IMR-90 (cell line): ENCODE results near the gene PDE11A. TPM values are rescaled to one million over a fixed set of nuclear protein-coding genes. Genes with fewer than 3 reads are reported as not detected.

Experiments used
- ATAC-seq: fragments of 200-7000 bp; cut with Tn5 transposase; 2 replicates; pipeline ENCODE4 v1.9.1; 2020; ENCODE audit warnings: low read depth, mild to moderate bottlenecking, moderate library complexity
- BruUV-seq: library from RNA; stranded (reverse); fragments of 400-500 nt; replicated peaks from 2 replicates; lab custom pipeline; 2021; lab: Mats Ljungman, UMichigan
- CTCF ChIA-PET: fragments of 300-600 bp; formaldehyde crosslinking; extraction: SDS; loops from one replicate; lab custom pipeline; 2021; ENCODE audit warnings: antibody characterized with exemption; lab: Yijun Ruan, JAX
- POLR2A ChIA-PET: fragments of 300-600 bp; sonication (Branson Sonifier 250); formaldehyde crosslinking; loops from one replicate; lab custom pipeline; 2022; ENCODE audit warnings: antibody characterized with exemption; ENCODE audit not compliant: unreplicated experiment; lab: Charles Lee
- DNase-seq: peaks from one replicate; pipeline ENCODE4 v3.0.0; 2013
- H2AFZ ChIP-seq: replicated peaks from 2 replicates; pipeline ENCODE3; 2013; ENCODE audit warnings: low read length, mild to moderate bottlenecking; ENCODE audit not compliant: poor library complexity
- H2AK5ac ChIP-seq: 2 replicates; pipeline ENCODE4 v1.6.1; 2013; ENCODE audit warnings: low read depth, low read length, inconsistent platforms
- H2AK9ac ChIP-seq: replicated peaks from 2 replicates; pipeline ENCODE3; 2013; ENCODE audit warnings: mild to moderate bottlenecking, low read depth, low read length, moderate library complexity; ENCODE audit not compliant: poor library complexity
- H2BK120ac ChIP-seq: 2 replicates; pipeline ENCODE4 v1.6.1; 2013; ENCODE audit warnings: low read depth, low read length, inconsistent platforms
- H2BK15ac ChIP-seq: 3 replicates; pipeline ENCODE4 v1.6.1; 2013; ENCODE audit warnings: low read depth, low read length, inconsistent platforms
- H2BK20ac ChIP-seq: 2 replicates; pipeline ENCODE4 v1.6.1; 2013; ENCODE audit warnings: low read depth, mild to moderate bottlenecking, inconsistent platforms, low read length, moderate library complexity
- H2BK5ac ChIP-seq: 2 replicates; pipeline ENCODE4 v1.6.1; 2013; ENCODE audit warnings: mild to moderate bottlenecking, low read depth, low read length, inconsistent platforms; ENCODE audit not compliant: poor library complexity, severe bottlenecking
- H3K14ac ChIP-seq: replicated peaks from 2 replicates; pipeline ENCODE4 v1.6.1; 2013; ENCODE audit warnings: low read depth, low read length, inconsistent platforms
- H3K18ac ChIP-seq: 2 replicates; pipeline ENCODE4 v1.6.1; 2013; ENCODE audit warnings: low read depth, low read length, control low read depth
- H3K23ac ChIP-seq: 2 replicates; pipeline ENCODE4 v1.6.1; 2013; ENCODE audit warnings: low read depth, low read length, inconsistent platforms
- H3K27ac ChIP-seq: 2 replicates; pipeline ENCODE4 v1.5.1; 2013; ENCODE audit warnings: mild to moderate bottlenecking, control low read depth, low read length; ENCODE audit not compliant: insufficient read depth
- H3K27me3 ChIP-seq: 2 replicates; pipeline ENCODE4 v1.6.1; 2013; ENCODE audit warnings: low read length; ENCODE audit not compliant: control insufficient read depth, insufficient read depth
- H3K36me3 ChIP-seq: 2 replicates; pipeline ENCODE4 v1.6.1; 2013; ENCODE audit warnings: low read length, mixed read lengths; ENCODE audit not compliant: control insufficient read depth, insufficient read depth
- H3K4ac ChIP-seq: 2 replicates; pipeline ENCODE4 v1.6.1; 2013; ENCODE audit warnings: low read depth, low read length, inconsistent platforms
- H3K4me1 ChIP-seq: 2 replicates; pipeline ENCODE4 v1.6.1; 2013; ENCODE audit warnings: low read length, mixed read lengths; ENCODE audit not compliant: control insufficient read depth, insufficient read depth
- H3K4me2 ChIP-seq: 2 replicates; pipeline ENCODE4 v1.6.1; 2013; ENCODE audit warnings: low read depth, mild to moderate bottlenecking, control low read depth, low read length, moderate library complexity
- H3K4me3 ChIP-seq: 2 replicates; pipeline ENCODE4 v1.5.1; 2013; ENCODE audit warnings: low read depth, mild to moderate bottlenecking, control low read depth, low read length, moderate library complexity; ENCODE audit not compliant: insufficient read depth
- H3K56ac ChIP-seq: 2 replicates; pipeline ENCODE4 v1.6.1; 2013; ENCODE audit warnings: low read length, inconsistent platforms; ENCODE audit not compliant: insufficient read depth; ENCODE audit errors: extremely low read depth
- H3K79me1 ChIP-seq, 2 experiments: 2 replicates each; pipeline ENCODE4 v1.6.1; 2013; ENCODE audit warnings: low read length in 2 of 2, inconsistent platforms in 1 of 2, low read depth in 1 of 2
- H3K9ac ChIP-seq: 2 replicates; pipeline ENCODE4 v1.6.1; 2013; ENCODE audit warnings: low read depth, low read length, control low read depth
- H3K9me1 ChIP-seq: 2 replicates; pipeline ENCODE4 v1.6.1; 2013; ENCODE audit warnings: low read length, inconsistent platforms; ENCODE audit not compliant: insufficient read depth
- H3K9me3 ChIP-seq: 2 replicates; pipeline ENCODE4 v1.6.1; 2013; ENCODE audit warnings: low read length; ENCODE audit not compliant: control insufficient read depth, insufficient read depth
- H4K20me1 ChIP-seq: 2 replicates; pipeline ENCODE4 v1.6.1; 2013; ENCODE audit warnings: low read length, inconsistent platforms; ENCODE audit not compliant: insufficient read depth
- H4K5ac ChIP-seq: 2 replicates; pipeline ENCODE4 v1.6.1; 2013; ENCODE audit warnings: mild to moderate bottlenecking, low read depth, low read length, control low read depth
- H4K8ac ChIP-seq, 2 experiments: 2 replicates each; pipeline ENCODE4 v1.6.1; 2013; ENCODE audit warnings: low read depth in 2 of 2, low read length in 2 of 2, control low read depth in 1 of 2, inconsistent platforms in 1 of 2
- H4K91ac ChIP-seq: 2 replicates; pipeline ENCODE4 v1.6.1; 2013; ENCODE audit warnings: low read depth, low read length, inconsistent platforms; ENCODE audit not compliant: insufficient read depth
- BHLHE40 ChIP-seq: fragments of 150-350 bp; IDR thresholded peaks from 2 replicates; pipeline ENCODE4 v1.6.1; 2016; ENCODE audit warnings: mild to moderate bottlenecking, low read depth, low read length
- CEBPB ChIP-seq: IDR thresholded peaks from 2 replicates; pipeline ENCODE4 v1.6.1; 2012; ENCODE audit warnings: low read depth, low read length, improper control_type of control experiment
- CHD1 ChIP-seq: IDR thresholded peaks from 2 replicates; pipeline ENCODE4 v1.6.1; 2012; ENCODE audit warnings: low read depth, low read length, improper control_type of control experiment
- FOS ChIP-seq: fragments of 150-350 bp; IDR thresholded peaks from 2 replicates; pipeline ENCODE4 v1.6.1; 2016; ENCODE audit warnings: low read depth, low read length
- MAFK ChIP-seq: IDR thresholded peaks from 2 replicates; pipeline ENCODE4 v1.6.1; 2012; ENCODE audit warnings: low read depth, low read length, improper control_type of control experiment
- MAZ ChIP-seq: IDR thresholded peaks from 2 replicates; pipeline ENCODE4 v1.6.1; 2012; ENCODE audit warnings: low read depth, mild to moderate bottlenecking, low read length, improper control_type of control experiment, moderate library complexity, borderline replicate concordance
- MXI1 ChIP-seq: IDR thresholded peaks from 2 replicates; pipeline ENCODE4 v1.6.1; 2012; ENCODE audit warnings: low read depth, mild to moderate bottlenecking, low read length, moderate library complexity, borderline replicate concordance
- NFE2L2 ChIP-seq: fragments of 150-350 bp; IDR thresholded peaks from 2 replicates; pipeline ENCODE4 v1.6.1; 2016; ENCODE audit warnings: low read depth, mild to moderate bottlenecking, low read length
- POLR2A ChIP-seq: IDR thresholded peaks from 2 replicates; pipeline ENCODE4 v1.6.1; 2012; ENCODE audit warnings: mild to moderate bottlenecking, low read depth, low read length
- RAD21 ChIP-seq: IDR thresholded peaks from 2 replicates; pipeline ENCODE4 v1.6.1; 2012; ENCODE audit warnings: low read length, improper control_type of control experiment
- RCOR1 ChIP-seq: IDR thresholded peaks from 2 replicates; pipeline ENCODE4 v1.6.1; 2012; ENCODE audit warnings: mild to moderate bottlenecking, low read length, improper control_type of control experiment; ENCODE audit not compliant: insufficient replicate concordance
- RFX5 ChIP-seq: IDR thresholded peaks from 2 replicates; pipeline ENCODE4 v1.8.0; 2012; ENCODE audit warnings: low read depth, mild to moderate bottlenecking, low read length, moderate library complexity
- SMC3 ChIP-seq: fragments of 150-350 bp; IDR thresholded peaks from 2 replicates; pipeline ENCODE4 v1.6.1; 2016; ENCODE audit warnings: low read depth, mild to moderate bottlenecking, antibody characterized with exemption, low read length, moderate library complexity
- WGBS, 2 experiments: methylation state at CpG; one replicate each; pipeline versions ENCODE4 v1.1.5 to v1.1.7; 2013; ENCODE audit warnings: missing lambda C conversion rate in 2 of 2; ENCODE audit not compliant: insufficient read length in 1 of 2; ENCODE audit errors: extremely low coverage in 2 of 2; 5-methylcytosine and 5-hydroxymethylcytosine counted together
- dilution Hi-C: fragments of 300-500 bp; cut with HindIII; formaldehyde crosslinking; loops from one replicate; pipeline ENCODE4 v1.14.3; 2018; ENCODE audit warnings: low sequenced_read_pairs; ENCODE audit not compliant: unreplicated experiment
- in situ Hi-C: fragments of 300-500 bp; cut with MboI; formaldehyde crosslinking; loops from 3 replicates; pipeline ENCODE4 v1.14.3; 2019; ENCODE audit warnings: low sequenced_read_pairs, inconsistent platforms, mixed read lengths
- intact Hi-C: fragments of 100-400 bp; cut with micrococcal nuclease; formaldehyde crosslinking; loops from 2 replicates; pipeline ENCODE4 v1.10.0; 2022
- polyA plus RNA-seq, 3 experiments: library from polyadenylated mRNA; depleted of rRNA; stranded (reverse); fragments of >200 nt; gene quantifications; 2 replicates each; pipeline ENCODE4 v1.2.3, GENCODE V29; 2012; ENCODE audit warnings: low replicate concordance in 1 of 3
- total RNA-seq: library from RNA; depleted of rRNA; stranded (reverse); fragments of >200 nt; gene quantifications from 2 replicates; pipeline ENCODE4 v1.2.3, GENCODE V29; 2012
- TF ChIP-seq, protein P1 (sequence below): fragments of 150-350 bp; IDR thresholded peaks from 2 replicates; pipeline ENCODE4 v1.6.1; 2016; ENCODE audit warnings: low read depth, mild to moderate bottlenecking, low read length, moderate library complexity, borderline replicate concordance
- TF ChIP-seq, protein P2 (sequence below): conservative IDR thresholded peaks from 2 replicates; pipeline ENCODE4 v1.5.1; 2012; ENCODE audit warnings: mild to moderate bottlenecking, low read depth, low read length, improper control_type of control experiment
- TF ChIP-seq, protein P3 (sequence below): fragments of 150-350 bp; IDR thresholded peaks from 2 replicates; pipeline ENCODE4 v1.6.1; 2017; ENCODE audit warnings: mild to moderate bottlenecking, antibody characterized with exemption, low read length, low read depth

Gene PDE11A
- total and polyA plus RNA-seq, 2 of the 4 experiments (the other 2 are of a cell fraction): 0.21 to 0.72 TPM

DNA sequence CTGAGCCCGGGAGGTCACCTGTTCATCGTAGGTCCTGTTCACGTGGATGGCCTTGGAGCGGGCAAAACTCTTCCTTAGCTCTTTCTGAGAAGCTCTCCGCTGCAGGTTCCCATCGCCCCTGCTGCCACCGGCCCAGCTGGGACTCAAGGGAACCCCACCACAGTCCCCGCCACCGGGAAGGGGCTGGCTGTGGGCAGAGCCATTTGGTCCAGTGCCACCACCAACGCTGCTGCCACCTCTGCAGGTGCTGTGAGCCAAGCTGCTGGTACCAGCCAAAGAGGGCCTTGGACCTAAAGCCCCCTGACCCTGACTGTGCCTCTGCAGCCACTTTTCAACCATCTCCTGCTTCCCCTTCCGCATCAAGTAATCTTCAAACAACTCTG is 586 bp downstream of the PDE11A start:
- H3K23ac ChIP-seq: no peak overlapping the region
- no peak overlapping the region for H3K9ac ChIP-seq
- no peak overlapping the region for H3K56ac ChIP-seq
- peaks cover 4% of the 10 kb centered on the region; the same call in 1 of the 2 replicates for H3K27me3 ChIP-seq
- intact Hi-C loops (no loop called here), dilution Hi-C loops (no loop called here), in situ Hi-C loops (no loop called here)
- ChIA-PET POLR2A (no interaction called here), CTCF (no interaction called here)
- H3K9me3 ChIP-seq: no peaks in the 10 kb centered on the region
- no peak overlapping the region for H3K14ac ChIP-seq
- ATAC-seq: no peak
- no peaks in the 10 kb centered on the region for H3K9me1 ChIP-seq
- H2BK20ac ChIP-seq: no peak overlapping the region; the same call in 1 of the 2 replicates
- H2BK5ac ChIP-seq: no peak overlapping the region
- WGBS, 2 experiments: 91% methylated on average over 9 of the region's 11 CpGs; no CpG with 5 or more reads in 1 of the 2 experiments
- H3K18ac ChIP-seq: no peak overlapping the region
- no peak overlapping the region for H2BK120ac ChIP-seq
- no peak overlapping the region for H2AK5ac ChIP-seq
- no peak overlapping the region for H4K91ac ChIP-seq
- H3K4me1 ChIP-seq: peaks cover 2% of the 10 kb centered on the region; the same call in 1 of the 2 replicates
- TF ChIP-seq MAFK (no peak), NFE2L2 (no peak), MAZ (no peak), BHLHE40 (no peak), FOS (no peak), RFX5 (no peak), RAD21 (no peak), CHD1 (no peak), POLR2A (no peak), CEBPB (no peak), SMC3 (no peak), MXI1 (no peak), RCOR1 (no peak)
- TF ChIP-seq, protein P1, sequence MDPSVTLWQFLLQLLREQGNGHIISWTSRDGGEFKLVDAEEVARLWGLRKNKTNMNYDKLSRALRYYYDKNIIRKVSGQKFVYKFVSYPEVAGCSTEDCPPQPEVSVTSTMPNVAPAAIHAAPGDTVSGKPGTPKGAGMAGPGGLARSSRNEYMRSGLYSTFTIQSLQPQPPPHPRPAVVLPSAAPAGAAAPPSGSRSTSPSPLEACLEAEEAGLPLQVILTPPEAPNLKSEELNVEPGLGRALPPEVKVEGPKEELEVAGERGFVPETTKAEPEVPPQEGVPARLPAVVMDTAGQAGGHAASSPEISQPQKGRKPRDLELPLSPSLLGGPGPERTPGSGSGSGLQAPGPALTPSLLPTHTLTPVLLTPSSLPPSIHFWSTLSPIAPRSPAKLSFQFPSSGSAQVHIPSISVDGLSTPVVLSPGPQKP: no peak
- TF ChIP-seq, protein P2, sequence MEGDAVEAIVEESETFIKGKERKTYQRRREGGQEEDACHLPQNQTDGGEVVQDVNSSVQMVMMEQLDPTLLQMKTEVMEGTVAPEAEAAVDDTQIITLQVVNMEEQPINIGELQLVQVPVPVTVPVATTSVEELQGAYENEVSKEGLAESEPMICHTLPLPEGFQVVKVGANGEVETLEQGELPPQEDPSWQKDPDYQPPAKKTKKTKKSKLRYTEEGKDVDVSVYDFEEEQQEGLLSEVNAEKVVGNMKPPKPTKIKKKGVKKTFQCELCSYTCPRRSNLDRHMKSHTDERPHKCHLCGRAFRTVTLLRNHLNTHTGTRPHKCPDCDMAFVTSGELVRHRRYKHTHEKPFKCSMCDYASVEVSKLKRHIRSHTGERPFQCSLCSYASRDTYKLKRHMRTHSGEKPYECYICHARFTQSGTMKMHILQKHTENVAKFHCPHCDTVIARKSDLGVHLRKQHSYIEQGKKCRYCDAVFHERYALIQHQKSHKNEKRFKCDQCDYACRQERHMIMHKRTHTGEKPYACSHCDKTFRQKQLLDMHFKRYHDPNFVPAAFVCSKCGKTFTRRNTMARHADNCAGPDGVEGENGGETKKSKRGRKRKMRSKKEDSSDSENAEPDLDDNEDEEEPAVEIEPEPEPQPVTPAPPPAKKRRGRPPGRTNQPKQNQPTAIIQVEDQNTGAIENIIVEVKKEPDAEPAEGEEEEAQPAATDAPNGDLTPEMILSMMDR: no peak
- TF ChIP-seq, protein P3, sequence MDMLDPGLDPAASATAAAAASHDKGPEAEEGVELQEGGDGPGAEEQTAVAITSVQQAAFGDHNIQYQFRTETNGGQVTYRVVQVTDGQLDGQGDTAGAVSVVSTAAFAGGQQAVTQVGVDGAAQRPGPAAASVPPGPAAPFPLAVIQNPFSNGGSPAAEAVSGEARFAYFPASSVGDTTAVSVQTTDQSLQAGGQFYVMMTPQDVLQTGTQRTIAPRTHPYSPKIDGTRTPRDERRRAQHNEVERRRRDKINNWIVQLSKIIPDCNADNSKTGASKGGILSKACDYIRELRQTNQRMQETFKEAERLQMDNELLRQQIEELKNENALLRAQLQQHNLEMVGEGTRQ: no peak
- H3K27ac ChIP-seq: no peak overlapping the region
- no peak overlapping the region for H4K5ac ChIP-seq
- no peak overlapping the region for H3K4me3 ChIP-seq
- peak overlapping the region; percentile 77 for H2AK9ac ChIP-seq
- no peak for DNase-seq
- 0 out of 2 replicates have a peak overlapping the region, but pooled peaks have one; percentile 54 for H3K4ac ChIP-seq
- no peak overlapping the region for H3K4me2 ChIP-seq
- H2AFZ ChIP-seq: peak overlapping the region; percentile 97
- H4K20me1 ChIP-seq: no peaks in the 10 kb centered on the region
- no TSS peak for BruUV-seq
- no peaks in the 10 kb centered on the region for H3K36me3 ChIP-seq
- no peaks in the 10 kb centered on the region for H3K79me1 ChIP-seq
- no peak overlapping the region for H4K8ac ChIP-seq
- H2BK15ac ChIP-seq: no peak overlapping the region
